ENCODE data around the gene ZEB2.

- no peak for TF ChIP-seq POLR2A (IDR thresholded peaks at IDR 0.05)
- no peak for TF ChIP-seq CTCF (IDR thresholded peaks at IDR 0.05)
Observed at GRCh38 chr2:144519597-144519933, 354 bp downstream of the ZEB2 start.

All from thyroid gland (tissue), 4 donors.